Measurements from ENCODE around the gene ADGRA1. TPM values are rescaled to one million over a fixed set of nuclear protein-coding genes. Genes with fewer than 3 reads are reported as not detected.
"Not testable (repeated sequence)": the region's sequence is repeated elsewhere in the genome, so short reads cannot be mapped to it uniquely, and the experiment has no call there.

The ADGRA1 gene
- total RNA-seq, 1 donor from 2014 or later = 3.6 TPM

DNA sequence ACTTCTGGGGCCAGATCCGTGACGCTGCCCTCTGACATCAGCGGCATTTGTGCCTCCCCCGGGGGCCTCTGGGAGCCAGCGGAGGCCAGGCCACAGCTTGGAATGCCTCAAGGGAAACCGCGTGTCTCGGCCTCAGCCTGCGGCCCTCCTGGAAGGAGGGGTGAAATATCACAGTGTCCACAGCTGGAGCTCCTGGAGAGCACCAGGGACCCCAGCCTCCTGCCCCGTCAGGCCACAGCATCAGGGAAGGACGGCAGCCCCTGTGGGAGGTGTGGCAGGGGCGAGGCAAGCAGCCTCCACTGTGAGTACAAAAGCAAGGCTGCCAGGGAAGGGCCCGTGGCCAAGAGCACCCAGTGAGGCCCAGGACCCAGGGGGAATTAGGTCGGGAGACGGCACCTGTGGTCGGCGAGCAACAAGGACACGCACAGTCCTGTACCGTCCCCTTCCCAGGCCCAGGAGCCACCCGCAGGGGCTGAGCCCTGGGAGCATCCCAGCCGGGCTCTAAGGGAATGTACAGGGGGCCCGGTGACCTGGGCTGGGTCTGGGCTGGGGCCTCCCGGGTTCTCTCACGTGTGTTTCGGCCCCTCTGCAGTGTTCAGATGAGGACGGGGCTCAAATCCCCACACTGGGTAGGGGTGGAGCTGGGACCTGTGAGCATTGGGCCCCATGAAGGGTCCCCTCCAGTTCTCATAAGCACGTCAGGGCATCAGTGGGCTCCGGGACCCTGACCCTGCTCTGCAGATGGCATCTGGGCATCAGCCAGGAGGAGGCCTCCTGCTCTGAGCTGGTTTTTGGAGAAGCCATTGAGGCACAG, 53.6 kb downstream of the ADGRA1 start:
- no peak for DNase-seq (ENCODE audit: low read depth)

DNA sequence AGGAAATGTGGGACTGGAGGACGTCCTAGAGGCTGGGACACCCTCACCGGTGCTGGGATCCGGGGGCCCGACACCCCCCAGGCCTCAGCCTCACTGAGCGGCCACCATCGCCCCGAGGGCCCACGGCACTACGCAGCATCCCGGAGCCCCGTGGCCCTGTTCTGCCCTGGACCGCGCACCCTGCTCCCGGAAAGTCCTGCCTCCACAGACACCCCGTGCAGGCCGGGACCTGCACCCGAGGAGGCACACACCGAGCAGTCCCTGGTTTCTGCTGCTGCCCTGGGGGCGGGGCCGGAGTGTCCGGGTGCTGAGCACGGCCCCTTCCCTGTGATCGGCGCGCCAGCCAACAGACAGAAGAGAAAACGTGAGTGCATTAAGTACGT, 54.2 kb downstream of the ADGRA1 start:
- DNase-seq (ENCODE audit: low read depth) = no peak

- DNase-seq (ENCODE audit: low read depth) = no peak
Measured at GRCh38 chr10:133142523-133143199, 54.9 kb downstream of the ADGRA1 start.

DNA sequence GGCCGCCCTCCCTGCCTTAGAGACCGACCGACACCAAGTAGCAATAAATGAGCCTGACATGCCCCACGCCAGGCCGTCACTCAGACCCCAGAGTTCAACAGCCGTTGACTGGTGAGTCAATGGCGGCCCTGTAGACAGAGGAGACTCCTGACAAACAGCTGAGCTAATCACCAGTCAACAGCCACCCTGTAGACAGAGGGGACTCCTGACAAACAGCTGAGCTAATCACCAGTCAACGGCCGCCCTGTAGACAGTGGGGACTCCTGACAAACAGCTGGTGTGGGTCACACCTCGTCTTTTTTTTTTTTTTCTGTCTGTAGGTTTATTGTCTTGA, 55.4 kb downstream of the ADGRA1 start:
- DNase-seq (ENCODE audit: low read depth) = peak; percentile 65

DNA sequence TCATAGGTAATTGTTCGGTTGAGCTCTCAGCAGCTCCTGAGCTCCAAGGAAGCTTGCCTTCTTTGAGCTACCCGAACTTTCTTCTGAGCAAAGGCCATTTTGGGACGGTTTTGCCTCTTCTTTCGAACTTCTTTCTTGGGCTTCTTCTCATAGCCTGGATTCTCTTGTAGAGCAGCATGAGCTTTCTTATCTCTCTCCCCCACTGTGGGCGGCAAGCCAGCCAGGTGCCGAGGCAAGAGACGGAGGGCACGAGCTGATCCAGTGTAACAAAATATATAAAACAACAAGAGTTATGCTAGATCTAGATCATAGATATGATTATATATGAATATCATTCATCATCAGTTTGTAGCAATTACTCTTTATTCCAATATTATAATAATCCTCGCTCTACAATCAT, 55.8 kb downstream of the ADGRA1 start:
- no peak for DNase-seq (ENCODE audit: low read depth)

DNA sequence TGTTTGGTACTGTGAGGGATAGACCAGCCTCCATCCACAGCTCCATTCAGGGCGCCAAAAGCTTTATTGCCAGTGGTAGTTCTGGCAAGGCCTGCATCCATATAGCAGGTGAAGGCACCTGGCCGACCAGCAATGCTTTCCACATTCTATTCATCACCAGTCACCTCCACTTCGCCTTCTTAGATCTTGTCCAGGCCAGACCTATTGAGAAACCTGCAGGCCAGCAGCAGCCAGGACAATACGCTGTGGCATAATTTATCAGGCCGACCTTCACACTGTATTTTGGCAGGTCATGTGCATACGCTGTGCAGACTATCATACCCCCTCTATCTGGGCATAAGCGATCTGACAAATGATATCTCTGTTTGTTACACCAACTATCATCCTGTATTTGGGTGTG, 57.0 kb downstream of the ADGRA1 start:
- no peak for DNase-seq (ENCODE audit: low read depth)

DNA sequence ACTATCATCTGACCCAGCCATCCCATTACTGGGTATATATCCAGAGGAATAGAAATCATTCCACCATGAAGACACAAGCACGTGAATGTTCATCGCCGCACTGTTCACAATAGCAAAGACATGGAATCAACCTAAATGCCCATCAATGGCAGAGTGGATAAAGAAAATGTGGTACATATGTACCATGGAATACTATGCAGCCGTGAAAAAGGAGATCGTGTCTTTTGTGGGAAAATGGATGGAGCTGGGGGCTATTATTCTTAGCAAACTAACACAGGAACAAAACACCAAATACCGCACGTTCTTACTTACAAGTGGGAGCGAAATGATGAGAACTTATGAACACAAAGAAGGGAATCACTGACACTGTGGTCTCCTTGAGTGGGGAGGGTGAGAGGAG, 62.5 kb downstream of the ADGRA1 start:
- DNase-seq (ENCODE audit: low read depth) = no peak

GRCh38 chr10:133150656-133151055, 62.9 kb downstream of the ADGRA1 start:
- no peak for DNase-seq (ENCODE audit: low read depth)

DNA sequence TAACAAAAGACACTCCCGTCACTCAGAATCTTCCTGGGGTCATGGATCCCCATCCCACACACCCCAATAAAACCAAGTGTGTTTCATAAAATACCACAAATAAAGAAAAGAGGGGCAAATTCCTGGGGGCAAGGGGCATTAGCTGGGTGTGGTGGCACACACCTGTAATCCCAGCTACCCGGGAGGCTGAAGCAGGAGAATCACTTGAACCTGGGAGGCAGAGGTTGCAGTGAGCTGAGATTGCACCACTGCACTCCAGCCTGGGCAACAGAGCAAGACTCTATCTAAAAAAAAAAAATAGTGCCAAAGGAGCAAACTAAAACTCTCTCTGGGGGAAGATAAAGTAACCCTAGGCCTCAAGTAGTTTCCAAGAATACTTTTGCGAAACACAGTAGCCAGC, 63.3 kb downstream of the ADGRA1 start:
- not testable (repeated sequence) for DNase-seq (ENCODE audit: low read depth)

- DNase-seq (ENCODE audit: low read depth) = no peak
Measured at GRCh38 chr10:133151543-133151972, 63.8 kb downstream of the ADGRA1 start.

DNA sequence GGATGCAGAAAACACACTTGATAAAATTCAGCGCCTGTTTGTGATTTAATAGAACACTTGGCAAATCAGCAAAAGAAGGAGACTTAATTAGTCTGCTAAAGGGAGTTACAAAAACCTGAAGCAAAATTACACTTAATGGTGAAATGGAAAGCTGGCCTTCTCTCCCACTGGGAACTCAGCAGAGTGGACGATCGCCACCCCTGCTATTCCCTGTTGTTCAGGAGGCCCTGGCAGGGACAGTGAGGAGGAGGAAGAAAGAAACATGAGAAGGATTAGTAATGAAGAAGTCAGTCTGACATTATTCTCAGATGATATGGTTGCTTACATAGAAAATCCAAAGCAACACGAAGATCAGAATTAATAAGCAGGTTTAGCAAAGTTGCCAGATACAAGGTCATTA, 66.7 kb downstream of the ADGRA1 start:
- no peak for DNase-seq (ENCODE audit: low read depth)

- DNase-seq (ENCODE audit: low read depth) = no peak
Measured at GRCh38 chr10:133154996-133155778, 67.5 kb downstream of the ADGRA1 start.

DNA sequence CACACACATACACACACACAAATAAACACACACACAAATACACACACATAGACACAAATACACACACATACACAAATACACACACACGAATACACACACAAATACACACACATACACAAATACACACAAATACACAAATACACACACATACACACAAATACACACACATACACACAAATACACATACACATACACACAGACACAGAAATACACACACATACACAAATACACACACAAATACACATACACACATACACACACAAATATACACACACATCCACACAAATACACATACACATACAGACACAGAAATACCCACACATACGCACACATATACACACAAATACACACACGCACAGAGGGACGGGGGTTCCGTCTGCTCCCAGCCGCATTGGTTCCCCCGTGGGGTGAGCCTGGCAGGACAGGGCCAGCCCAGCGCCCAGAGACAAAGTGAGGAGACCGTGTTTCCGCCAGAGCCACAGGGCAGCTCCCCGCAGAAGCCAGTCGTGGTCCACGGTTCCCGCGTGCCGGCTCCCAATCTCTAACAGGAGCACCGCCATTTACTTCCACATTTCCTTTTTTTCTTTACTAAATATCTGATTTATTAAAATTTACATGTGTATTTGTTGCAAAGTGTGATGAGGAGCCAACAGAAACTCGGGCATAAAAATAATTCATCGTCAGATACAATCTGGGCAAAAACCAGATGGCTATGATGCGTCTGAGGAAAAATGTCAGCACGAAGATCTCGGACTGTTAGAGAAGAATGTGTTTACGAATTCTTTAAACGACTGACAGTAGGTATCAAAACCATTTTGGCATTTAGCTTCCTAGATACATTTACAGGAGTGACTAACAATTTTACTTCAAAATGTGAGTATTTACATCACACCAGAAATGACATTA, 69.2 kb downstream of the ADGRA1 start:
- no peak for DNase-seq (ENCODE audit: low read depth)

DNA sequence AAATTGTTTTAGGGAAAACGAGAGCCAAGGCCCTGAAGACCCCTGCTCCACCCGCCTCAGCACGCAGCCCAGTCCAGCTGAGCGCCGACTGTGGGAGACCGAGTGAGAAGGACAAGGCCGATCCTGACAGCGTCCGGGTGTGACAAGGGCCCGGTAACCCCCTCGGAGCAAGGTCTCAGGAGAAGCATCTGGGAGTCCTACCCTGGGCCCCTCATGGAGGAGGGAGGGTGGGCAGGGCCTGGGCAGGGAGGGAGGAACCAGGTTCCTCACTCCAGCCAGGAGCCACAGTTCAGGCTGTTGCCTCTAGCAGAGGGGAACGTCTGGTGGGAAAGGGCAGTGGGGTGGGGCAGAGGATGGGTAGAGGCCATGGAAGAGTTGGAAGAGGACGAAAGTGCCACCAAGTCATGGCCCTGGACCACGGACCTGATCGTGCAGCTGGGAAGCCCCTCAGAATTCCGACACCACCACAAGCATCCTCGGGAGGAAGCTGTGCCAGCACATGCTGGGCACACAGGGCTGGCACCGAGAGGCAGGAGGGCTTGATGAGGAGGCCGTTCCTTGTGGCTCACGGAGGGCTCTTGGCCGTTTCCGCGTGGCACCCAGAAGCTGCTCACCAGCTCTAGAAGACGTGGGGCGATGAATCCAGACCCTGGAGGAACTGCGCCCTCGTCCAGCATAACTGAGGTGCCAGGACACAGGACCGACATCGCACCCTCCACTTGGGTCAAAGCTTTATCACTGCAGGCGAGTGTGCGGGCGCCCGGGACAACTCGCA, 70.1 kb downstream of the ADGRA1 start:
- DNase-seq (ENCODE audit: low read depth) = no peak

DNA sequence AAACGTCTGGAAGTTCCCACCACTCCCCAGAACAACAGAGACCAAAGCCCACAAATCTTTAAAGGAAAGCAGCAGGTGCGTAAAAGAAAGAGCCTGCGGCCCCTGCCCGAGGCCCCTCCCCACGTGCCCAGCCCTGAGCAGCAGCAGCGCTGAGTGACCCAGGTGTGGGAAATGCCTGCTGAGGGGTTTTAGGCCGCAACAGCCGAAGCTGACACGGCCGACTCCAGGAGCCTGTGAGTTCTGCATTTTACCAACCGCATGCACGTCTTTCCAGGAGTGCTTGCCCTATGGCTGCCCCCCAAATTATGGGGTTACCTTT, 70.7 kb downstream of the ADGRA1 start:
- DNase-seq (ENCODE audit: low read depth) = no peak

GRCh38 chr10:133158756-133159610, 71.3 kb downstream of the ADGRA1 start:
- peak; percentile 15 for DNase-seq (ENCODE audit: low read depth)

DNA sequence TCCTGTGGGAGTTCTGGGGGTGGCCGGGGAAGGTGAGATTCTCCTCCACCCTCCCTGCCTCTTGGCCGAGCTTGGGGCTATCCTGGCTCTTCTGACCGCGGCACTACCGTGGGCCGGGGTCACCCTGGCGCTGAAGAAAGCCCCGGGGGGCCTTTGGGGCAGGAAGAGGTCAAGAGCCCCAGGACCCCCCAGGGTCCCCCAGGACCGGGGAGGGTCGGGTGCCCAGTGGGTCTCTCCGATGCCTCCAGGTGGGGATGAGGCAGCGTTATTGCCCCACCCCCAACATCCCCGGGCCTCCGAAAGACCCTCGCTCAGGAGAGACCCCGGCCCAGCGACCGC, 71.9 kb downstream of the ADGRA1 start:
- no peak for DNase-seq (ENCODE audit: low read depth)

DNA sequence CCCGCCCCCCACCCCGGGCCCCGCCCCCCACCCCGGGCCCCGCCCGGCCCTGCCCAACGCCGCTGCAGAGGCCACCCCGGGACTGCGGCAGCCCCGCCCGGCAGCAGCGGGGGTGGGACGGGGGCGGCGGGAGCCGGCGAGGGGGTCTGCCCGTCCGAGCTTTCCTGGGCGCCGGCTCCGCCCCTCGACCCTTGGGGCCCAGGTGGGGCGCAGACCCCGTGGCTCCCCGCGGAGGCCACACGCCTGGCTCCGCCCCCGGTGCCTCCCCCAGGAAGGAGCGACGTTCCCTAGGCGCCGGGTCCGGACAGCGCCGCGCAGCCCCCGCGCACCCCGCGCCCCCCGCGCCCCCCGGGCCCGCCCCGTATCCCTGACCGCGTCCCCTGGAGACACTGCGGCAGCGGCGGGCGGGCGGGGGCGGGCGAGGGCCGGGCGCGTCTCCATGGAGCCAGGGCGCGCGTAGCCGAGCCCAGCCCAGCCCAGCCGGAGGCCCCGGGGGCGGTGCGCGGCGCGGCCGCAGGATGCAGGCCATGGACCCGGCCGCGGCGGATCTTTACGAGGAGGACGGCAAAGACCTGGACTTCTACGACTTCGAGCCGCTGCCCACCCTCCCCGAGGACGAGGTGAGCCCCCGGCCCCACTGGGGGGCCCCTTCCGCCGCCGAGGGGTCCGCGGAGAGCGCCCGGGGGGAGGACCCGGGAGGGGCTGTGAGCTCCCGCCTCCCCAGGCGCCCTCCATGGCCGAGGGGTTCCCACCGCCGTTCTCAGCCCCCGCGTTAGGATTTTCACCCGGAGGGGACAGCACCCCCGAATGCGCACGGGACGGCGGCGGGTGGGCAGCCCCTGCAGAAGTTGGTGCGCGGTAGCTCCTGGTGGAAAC, 72.5 kb downstream of the ADGRA1 start, which contains the start of gene KNDC1:
Gene KNDC1 (plus strand): TSS at position 270 of the 876 bp plus-strand sequence. CDS start 249 bp downstream, at position 519.
- no peak for DNase-seq (ENCODE audit: low read depth)

Data from myocyte (in vitro differentiated cells).